B cell (primary cell): ENCODE measurements around the gene TBX21.

ENCODE experiments used
- CTCF ChIP-seq: fragments of 200-600 bp; IDR thresholded peaks from one replicate; pipeline ENCODE4 v1.8.0; 2022; ENCODE audit warnings: antibody characterized with exemption, mild to moderate bottlenecking
- EZH2 ChIP-seq: IDR thresholded peaks from 2 replicates; pipeline ENCODE4 v1.6.1; 2012; ENCODE audit warnings: borderline replicate concordance, low read depth, mild to moderate bottlenecking, moderate library complexity, low read length; ENCODE audit not compliant: insufficient read depth, poor library complexity, severe bottlenecking

DNA sequence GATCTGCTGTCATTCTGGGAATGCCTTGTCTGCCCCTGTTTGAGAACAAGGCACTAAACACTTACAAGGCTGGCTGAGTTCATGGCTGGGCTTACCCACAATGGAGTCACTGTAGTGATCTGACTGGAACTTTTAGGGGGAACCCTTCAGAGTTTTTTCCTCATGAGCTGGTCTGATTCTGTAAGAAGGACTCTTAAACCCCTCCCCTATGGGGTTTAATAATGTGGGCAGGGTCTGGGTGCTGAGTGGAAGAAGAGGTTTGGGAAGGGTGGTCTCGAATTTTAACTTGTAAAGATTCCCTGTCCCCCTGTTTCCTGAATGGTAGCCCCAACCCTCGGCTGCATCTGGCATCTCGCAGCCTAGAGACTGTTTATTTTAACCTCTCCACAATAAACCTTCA is 58.0 kb downstream of the TBX21 start:
- TF ChIP-seq CTCF (no peak), EZH2 (no peak)
